ENCODE results near the gene SAYSD1. TPM values are rescaled to one million over a fixed set of nuclear protein-coding genes. Genes with fewer than 3 reads are reported as not detected.

The SAYSD1 gene
- total and polyA plus RNA-seq, 2 of the 8 experiments (the other 6 are each of a cell fraction or from before 2014, with no cell fraction given), result 6.7 to 7.9 TPM

GRCh38 chr6:39111280-39111679 lies 3.7 kb downstream of the SAYSD1 start (continued):
- TF ChIP-seq, protein P1, sequence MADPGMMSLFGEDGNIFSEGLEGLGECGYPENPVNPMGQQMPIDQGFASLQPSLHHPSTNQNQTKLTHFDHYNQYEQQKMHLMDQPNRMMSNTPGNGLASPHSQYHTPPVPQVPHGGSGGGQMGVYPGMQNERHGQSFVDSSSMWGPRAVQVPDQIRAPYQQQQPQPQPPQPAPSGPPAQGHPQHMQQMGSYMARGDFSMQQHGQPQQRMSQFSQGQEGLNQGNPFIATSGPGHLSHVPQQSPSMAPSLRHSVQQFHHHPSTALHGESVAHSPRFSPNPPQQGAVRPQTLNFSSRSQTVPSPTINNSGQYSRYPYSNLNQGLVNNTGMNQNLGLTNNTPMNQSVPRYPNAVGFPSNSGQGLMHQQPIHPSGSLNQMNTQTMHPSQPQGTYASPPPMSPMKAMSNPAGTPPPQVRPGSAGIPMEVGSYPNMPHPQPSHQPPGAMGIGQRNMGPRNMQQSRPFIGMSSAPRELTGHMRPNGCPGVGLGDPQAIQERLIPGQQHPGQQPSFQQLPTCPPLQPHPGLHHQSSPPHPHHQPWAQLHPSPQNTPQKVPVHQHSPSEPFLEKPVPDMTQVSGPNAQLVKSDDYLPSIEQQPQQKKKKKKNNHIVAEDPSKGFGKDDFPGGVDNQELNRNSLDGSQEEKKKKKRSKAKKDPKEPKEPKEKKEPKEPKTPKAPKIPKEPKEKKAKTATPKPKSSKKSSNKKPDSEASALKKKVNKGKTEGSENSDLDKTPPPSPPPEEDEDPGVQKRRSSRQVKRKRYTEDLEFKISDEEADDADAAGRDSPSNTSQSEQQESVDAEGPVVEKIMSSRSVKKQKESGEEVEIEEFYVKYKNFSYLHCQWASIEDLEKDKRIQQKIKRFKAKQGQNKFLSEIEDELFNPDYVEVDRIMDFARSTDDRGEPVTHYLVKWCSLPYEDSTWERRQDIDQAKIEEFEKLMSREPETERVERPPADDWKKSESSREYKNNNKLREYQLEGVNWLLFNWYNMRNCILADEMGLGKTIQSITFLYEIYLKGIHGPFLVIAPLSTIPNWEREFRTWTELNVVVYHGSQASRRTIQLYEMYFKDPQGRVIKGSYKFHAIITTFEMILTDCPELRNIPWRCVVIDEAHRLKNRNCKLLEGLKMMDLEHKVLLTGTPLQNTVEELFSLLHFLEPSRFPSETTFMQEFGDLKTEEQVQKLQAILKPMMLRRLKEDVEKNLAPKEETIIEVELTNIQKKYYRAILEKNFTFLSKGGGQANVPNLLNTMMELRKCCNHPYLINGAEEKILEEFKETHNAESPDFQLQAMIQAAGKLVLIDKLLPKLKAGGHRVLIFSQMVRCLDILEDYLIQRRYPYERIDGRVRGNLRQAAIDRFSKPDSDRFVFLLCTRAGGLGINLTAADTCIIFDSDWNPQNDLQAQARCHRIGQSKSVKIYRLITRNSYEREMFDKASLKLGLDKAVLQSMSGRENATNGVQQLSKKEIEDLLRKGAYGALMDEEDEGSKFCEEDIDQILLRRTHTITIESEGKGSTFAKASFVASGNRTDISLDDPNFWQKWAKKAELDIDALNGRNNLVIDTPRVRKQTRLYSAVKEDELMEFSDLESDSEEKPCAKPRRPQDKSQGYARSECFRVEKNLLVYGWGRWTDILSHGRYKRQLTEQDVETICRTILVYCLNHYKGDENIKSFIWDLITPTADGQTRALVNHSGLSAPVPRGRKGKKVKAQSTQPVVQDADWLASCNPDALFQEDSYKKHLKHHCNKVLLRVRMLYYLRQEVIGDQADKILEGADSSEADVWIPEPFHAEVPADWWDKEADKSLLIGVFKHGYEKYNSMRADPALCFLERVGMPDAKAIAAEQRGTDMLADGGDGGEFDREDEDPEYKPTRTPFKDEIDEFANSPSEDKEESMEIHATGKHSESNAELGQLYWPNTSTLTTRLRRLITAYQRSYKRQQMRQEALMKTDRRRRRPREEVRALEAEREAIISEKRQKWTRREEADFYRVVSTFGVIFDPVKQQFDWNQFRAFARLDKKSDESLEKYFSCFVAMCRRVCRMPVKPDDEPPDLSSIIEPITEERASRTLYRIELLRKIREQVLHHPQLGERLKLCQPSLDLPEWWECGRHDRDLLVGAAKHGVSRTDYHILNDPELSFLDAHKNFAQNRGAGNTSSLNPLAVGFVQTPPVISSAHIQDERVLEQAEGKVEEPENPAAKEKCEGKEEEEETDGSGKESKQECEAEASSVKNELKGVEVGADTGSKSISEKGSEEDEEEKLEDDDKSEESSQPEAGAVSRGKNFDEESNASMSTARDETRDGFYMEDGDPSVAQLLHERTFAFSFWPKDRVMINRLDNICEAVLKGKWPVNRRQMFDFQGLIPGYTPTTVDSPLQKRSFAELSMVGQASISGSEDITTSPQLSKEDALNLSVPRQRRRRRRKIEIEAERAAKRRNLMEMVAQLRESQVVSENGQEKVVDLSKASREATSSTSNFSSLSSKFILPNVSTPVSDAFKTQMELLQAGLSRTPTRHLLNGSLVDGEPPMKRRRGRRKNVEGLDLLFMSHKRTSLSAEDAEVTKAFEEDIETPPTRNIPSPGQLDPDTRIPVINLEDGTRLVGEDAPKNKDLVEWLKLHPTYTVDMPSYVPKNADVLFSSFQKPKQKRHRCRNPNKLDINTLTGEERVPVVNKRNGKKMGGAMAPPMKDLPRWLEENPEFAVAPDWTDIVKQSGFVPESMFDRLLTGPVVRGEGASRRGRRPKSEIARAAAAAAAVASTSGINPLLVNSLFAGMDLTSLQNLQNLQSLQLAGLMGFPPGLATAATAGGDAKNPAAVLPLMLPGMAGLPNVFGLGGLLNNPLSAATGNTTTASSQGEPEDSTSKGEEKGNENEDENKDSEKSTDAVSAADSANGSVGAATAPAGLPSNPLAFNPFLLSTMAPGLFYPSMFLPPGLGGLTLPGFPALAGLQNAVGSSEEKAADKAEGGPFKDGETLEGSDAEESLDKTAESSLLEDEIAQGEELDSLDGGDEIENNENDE (IDR thresholded peaks at IDR 0.05; ENCODE audit: insufficient replicate concordance, low read length), result no peak
- TF ChIP-seq SP2 (IDR thresholded peaks at IDR 0.05; ENCODE audit: low read length) (no peak), SUZ12 (IDR thresholded peaks at IDR 0.05; ENCODE audit: low read length) (no peak), BCL11A (IDR thresholded peaks at IDR 0.05; ENCODE audit: low read depth in 2 of 2, low read length in 2 of 2) (no peak), CBX5 (IDR thresholded peaks at IDR 0.05; ENCODE audit: low read depth, low read length) (no peak)

Data from H1 (cell line).